ENCODE results near the gene DIS3L2.

DNA sequence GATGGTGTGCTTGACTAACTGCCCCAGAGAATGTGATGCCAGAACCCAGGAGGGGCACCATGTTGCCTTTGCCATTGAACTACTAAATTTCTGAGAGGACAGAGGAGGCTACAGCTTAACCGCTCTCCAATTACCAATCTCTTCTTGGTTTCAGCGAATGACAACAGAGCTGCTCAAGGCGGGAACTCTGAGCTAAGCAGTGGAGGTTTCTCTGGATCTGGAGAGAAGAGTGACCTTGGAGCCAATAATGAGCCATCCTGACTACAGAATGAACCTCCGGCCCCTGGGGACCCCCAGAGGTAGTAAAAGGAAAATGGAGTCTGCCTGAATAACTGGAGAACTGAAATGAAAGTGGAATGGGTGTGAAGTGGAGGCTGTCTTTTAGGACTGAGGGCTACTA, 53.2 kb downstream of the DIS3L2 start:
- TF ChIP-seq, protein P1, sequence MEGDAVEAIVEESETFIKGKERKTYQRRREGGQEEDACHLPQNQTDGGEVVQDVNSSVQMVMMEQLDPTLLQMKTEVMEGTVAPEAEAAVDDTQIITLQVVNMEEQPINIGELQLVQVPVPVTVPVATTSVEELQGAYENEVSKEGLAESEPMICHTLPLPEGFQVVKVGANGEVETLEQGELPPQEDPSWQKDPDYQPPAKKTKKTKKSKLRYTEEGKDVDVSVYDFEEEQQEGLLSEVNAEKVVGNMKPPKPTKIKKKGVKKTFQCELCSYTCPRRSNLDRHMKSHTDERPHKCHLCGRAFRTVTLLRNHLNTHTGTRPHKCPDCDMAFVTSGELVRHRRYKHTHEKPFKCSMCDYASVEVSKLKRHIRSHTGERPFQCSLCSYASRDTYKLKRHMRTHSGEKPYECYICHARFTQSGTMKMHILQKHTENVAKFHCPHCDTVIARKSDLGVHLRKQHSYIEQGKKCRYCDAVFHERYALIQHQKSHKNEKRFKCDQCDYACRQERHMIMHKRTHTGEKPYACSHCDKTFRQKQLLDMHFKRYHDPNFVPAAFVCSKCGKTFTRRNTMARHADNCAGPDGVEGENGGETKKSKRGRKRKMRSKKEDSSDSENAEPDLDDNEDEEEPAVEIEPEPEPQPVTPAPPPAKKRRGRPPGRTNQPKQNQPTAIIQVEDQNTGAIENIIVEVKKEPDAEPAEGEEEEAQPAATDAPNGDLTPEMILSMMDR (IDR thresholded peaks at IDR 0.05; ENCODE audit: low read depth, low read length), result no peak
- TF ChIP-seq EZH2phosphoT487 (IDR thresholded peaks at IDR 0.05; ENCODE audit: low read depth), result no peak

Data from OCI-LY3 (cell line).